DMS 273 treated with DMSO at 0.1 percent for 48 hours (cell line): ENCODE results near the gene GMEB2.
A peak's percentile ranks its signal among the peaks of the same experiment; 100 is the strongest.
"Not testable (repeated sequence)": the region's sequence is repeated elsewhere in the genome, so short reads cannot be mapped to it uniquely, and the experiment has no call there.

ENCODE experiments used
- DNase-seq: peaks from one replicate; lab custom pipeline; 2025; lab: John Stamatoyannopoulos, UW

The GMEB2 gene

GRCh38 chr20:63657260-63657936, 30.5 kb upstream of the GMEB2 start:
- DNase-seq, result no peak

- no peak for DNase-seq
Observed at GRCh38 chr20:63656451-63656850, 29.6 kb upstream of the GMEB2 start.

GRCh38 chr20:63655249-63655648, 28.3 kb upstream of the GMEB2 start:
- no peak for DNase-seq

DNA sequence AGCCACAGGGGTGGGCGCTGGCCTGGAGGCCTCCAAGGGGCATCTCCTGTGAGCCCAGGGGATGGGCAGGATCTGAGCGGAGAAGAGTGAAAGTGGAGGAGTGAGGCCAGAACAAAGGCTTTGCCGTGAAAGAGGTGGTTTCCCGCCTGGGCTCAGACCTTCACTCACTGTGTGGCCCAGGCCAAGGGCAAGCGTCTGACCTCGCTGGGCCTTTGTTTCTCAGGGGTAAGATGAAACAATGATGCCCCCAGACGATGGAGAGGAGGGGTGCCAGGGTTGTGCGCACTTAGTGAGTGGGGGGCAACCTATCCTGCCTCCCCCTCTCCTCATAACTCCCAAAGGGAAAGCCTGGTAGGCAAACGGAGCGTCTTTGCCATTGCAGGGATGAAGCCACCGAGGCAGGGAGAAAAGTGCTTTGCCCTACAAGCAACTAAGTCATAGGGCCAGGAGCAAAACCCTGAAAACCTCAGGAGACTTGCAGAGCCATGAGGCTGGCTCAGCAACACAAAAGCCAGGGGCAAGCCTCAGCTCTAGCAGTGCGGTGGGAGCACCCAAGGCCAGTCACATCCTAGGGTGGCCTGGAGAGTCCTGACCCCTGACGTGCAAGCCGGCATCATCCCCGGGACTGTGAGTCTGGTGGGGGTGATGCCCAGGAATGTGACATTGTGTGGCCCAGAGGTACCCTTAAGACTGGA, 27.2 kb upstream of the GMEB2 start:
- no peak for DNase-seq

DNA sequence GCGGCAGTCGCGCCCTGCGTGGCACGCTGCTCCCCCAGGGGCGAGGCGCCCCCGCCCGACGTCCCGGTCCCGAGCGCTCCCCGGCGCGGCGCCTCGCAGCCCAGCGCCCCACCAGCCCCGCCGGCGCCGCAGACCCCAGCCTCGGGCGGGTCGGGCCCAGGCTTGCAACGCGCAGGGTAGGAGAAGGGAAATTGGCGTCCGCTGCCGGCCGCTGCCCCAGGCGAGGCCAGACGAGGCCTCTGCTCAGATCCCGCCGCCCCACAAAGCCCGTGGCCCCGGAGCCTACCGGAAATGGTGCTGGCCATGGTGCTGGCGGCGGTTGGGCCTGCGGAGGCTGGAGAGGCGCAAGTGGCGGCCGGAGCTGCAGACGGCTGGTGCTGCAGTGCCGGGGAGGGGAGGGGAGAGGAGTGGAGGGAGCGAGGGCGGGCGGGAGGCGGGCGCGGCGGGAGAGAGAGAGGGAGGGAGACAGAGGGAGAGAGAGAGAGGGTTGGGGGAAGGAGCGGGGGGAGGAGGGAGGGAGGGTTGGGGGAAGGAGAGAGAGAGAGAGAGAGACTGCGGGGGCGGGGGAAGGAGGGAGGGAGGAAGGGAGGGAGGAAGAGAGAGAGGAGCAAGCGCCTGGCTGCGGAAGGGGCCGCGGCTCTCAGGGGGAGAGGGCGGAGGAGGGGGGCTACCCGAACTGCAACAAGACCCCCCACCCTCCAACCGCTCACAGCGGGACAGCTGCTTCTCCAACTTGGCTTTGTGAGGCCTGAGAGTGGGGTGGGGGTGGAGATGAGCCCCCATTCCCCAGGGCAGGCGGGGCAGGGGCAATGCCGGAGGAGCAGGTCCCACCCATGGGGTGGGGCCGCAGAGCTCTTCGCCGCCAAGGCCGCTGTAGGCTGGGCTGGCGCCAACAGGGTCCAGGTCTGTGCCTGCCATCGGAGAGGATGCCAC, 26.4 kb upstream of the GMEB2 start, which contains the start of gene STMN3:
TSS of gene STMN3 (minus strand) at position 384 of the 933 bp plus-strand sequence. CDS start at position 305, 79 bp downstream.
- peak; percentile 27 for DNase-seq

- DNase-seq, result no peak
Observed at GRCh38 chr20:63652192-63652980, 25.5 kb upstream of the GMEB2 start.

DNA sequence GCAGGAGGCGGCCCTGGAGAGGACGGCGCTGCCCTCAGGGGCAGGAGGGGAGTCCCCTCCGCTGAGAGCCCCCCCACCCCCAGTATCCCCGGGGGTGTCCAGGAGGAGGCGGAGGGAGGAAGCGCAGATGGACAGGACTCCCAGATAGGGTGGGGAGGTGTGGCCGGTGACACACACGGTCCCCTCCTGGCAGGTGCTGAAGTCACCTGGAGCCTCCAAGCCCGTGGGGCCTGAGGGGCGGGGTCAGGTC, 25.0 kb upstream of the GMEB2 start:
- no peak for DNase-seq

DNA sequence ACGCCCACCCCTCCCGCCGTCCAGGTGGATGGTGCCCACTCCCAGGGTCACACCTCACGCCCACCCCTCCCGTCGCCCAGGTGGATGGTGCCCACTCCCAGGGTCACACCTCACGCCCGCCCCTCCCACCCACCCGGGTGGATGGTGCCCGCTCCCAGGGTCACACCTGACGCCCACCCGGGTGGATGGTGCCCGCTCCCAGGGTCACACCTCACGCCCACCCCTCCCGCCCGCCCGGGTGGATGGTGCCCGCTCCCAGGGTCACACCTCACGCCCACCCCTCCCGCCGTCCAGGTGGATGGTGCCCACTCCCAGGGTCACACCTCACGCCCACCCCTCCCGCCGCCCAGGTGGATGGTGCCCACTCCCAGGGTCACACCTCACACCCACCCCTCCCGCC, 23.6 kb upstream of the GMEB2 start:
- DNase-seq, result not testable (repeated sequence)

DNA sequence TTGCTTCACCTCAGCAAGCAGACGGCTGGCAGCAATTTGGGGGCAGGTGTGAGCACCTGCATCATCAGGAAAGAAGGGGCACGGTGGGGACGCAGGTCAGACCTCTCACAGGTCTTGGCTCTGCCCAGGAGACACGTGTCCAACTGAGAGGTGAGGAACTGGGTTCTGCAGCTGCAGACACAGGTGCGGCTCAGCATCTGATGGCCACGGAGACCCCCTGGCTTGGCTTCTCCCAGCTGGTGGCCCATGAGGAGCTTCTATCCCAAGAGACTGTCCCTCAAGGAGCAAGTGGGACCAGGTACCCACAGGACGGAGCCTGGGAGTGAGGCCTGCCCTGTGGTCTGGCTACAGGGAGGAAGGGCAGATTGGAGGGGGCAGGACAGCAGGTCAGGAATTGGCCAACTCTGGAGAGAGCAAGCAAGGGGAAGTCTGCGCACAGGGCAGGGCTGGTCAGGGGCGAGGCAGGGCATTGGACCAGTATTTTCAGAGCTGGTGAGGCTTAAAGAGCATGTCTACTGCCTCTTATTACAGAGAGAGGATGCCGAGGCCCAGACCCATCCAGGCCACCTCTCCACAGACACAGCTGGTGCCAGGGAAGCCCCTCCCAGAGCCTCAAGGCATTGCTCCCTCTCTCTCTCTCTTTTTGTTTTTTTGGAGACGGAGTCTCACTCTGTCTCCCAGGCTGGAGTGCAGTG, 22.1 kb upstream of the GMEB2 start:
- DNase-seq, result no peak

- no peak for DNase-seq
Observed at GRCh38 chr20:63648190-63648589, 21.3 kb upstream of the GMEB2 start.

- no peak for DNase-seq
Observed at GRCh38 chr20:63645218-63645617, 18.3 kb upstream of the GMEB2 start.

GRCh38 chr20:63643946-63644345, 17.0 kb upstream of the GMEB2 start:
- no peak for DNase-seq

GRCh38 chr20:63643499-63643898, 16.6 kb upstream of the GMEB2 start:
- no peak for DNase-seq

- no peak for DNase-seq
Observed at GRCh38 chr20:63642527-63643247, 15.8 kb upstream of the GMEB2 start.

- DNase-seq, result peak; percentile 81
Observed at GRCh38 chr20:63641792-63642523, 15.1 kb upstream of the GMEB2 start.

DNA sequence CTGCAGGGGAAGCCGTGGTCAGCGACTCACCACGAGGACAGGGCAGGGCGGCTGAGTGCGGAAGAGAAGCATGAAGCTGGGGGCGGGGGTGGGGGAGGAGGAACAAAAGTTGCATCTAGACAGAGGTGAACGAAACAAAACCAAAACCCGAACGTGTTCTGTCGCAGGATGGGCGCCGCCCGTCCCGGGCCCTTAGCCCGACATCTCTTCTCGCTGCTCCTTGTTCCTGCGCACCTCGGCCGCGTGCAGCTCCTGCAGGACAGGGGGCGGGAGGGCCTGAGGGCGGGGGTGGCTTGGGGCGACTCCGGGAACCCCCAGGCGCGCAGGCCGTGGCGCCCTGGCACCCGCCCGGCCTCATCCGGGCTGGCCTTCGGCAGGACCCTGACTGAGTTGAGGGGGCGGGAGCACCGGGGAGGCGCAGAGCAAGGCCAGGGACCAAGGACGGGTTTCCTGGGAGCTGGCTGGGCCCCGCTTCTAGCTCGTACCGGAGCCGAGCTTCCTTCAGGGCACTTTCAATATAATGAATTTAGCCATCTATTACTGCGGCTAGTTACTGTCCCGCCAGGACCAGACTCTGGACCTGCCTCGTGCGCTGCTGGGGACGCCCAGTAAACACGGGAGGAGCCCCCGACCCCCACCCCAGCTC, 14.4 kb upstream of the GMEB2 start:
- DNase-seq, result no peak

DNA sequence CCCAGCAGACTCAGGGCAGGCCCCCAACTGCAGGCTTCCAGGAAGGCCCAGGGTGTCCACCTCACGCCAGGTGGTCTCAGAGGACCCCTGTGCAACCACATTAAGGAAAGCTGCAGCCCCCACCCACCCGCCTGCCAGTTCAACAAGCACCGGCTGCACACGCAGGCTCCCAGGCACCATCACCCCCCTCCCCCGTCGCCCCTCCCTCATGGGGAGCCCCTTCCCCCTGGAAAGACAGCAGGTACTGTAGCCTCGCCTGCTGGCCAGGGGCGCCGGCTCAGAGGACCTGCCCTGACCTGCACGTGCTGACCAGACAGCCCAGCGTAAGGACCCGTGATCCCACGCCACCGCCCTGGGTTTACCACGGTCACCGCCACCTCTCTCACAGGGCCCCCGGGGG, 13.8 kb upstream of the GMEB2 start:
- DNase-seq, result not testable (repeated sequence)

GRCh38 chr20:63640086-63640485, 13.2 kb upstream of the GMEB2 start:
- DNase-seq, result no peak
